ENCODE measurements around the gene ARID3B.

GRCh38 chr15:74541494-74542165, 610 bp downstream of the ARID3B start:
- TF ChIP-seq CTCF (IDR thresholded peaks at IDR 0.05; ENCODE audit: poor library complexity) (no peak), EZH2 (IDR thresholded peaks at IDR 0.05; ENCODE audit: borderline replicate concordance) (no peak), EZH2phosphoT487 (IDR thresholded peaks at IDR 0.05; ENCODE audit: low read depth, severe bottlenecking, unreplicated experiment) (no peak)
